SK-MEL-5 (cell line): ENCODE measurements around the gene SYNE4. TPM values are rescaled to one million over a fixed set of nuclear protein-coding genes. Genes with fewer than 3 reads are reported as not detected.
"Not testable (repeated sequence)": the region's sequence is repeated elsewhere in the genome, so short reads cannot be mapped to it uniquely, and the experiment has no call there.

Experiments
- DNase-seq: peaks from one replicate; pipeline ENCODE4 v3.0.0-alpha.2; 2016; ENCODE audit warnings: low read depth, low spot score
- in situ Hi-C: cut with HindIII; loops from 2 replicates; pipeline ENCODE4 v1.10.0; 2016; ENCODE audit warnings: low sequenced_read_pairs, high pct_unique_total_duplicates, low pct_unique_long_range_greater_than_20kb
- polyA plus RNA-seq, 2 experiments: library from polyadenylated mRNA; depleted of rRNA; stranded (reverse); fragments of >200 nt; gene quantifications; 2 replicates each; pipeline ENCODE4 v1.2.3, GENCODE V29; 2015
- total RNA-seq: library from RNA; depleted of rRNA; stranded (reverse); fragments of >200 nt; shearing (Covaris generic); gene quantifications from 2 replicates; pipeline ENCODE4 v1.2.3, GENCODE V29; 2014; rRNA removed

SYNE4 gene
- not detected in 2 replicates for total RNA-seq
- 0.94 TPM in 1 of 2 replicates, not detected in the other for polyA plus RNA-seq (2015; cell fraction: cytosol; rRNA removed)
- 1.5 and 10.3 TPM in 2 replicates for polyA plus RNA-seq (2015; cell fraction: nucleus; rRNA removed)

DNA sequence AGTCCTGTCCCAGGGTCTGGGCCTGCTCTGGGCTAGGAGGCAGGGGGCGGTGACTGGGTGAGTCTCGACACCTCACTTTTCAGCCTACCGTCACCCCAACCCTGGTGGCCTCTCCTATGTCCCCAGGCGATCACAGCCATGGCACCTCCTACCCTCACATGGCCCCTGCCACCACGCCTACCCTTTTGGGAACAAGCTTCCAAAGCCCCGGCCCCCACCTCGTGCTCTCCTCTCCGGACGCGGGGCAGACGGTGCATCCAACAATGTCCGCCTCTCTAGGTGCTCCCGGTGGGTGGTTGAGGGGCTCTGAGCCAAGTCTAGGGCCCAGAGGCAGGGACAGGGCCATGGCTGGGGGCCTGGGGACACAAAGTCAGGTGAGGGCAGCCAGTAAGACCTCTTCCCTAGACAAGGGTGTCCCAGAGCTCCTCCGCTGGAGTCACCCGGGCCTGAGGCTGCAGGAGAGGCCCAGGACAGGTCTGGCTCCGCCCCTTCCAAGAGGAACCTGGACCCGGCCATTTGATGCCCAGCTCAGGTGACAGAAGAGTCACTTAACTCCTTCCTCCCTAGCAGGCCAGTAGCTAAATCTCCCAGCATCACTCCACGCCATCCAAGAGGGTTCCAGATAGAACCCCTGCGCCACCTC, at the start of gene SYNE4:
SYNE4 (minus strand) TSS at position 478 of the 643 bp plus-strand sequence; CDS start at position 346, 132 bp downstream.
- in situ Hi-C loops = no loop called here
- DNase-seq = no peak

GRCh38 chr19:36054733-36055686, 46.4 kb upstream of the SYNE4 start, which contains the start of gene WDR62:
Gene WDR62 (plus strand): TSS chr19:36054897. CDS start chr19:36054972, 75 bp downstream.
- in situ Hi-C loops = no loop called here
- peak; percentile 89 for DNase-seq

DNA sequence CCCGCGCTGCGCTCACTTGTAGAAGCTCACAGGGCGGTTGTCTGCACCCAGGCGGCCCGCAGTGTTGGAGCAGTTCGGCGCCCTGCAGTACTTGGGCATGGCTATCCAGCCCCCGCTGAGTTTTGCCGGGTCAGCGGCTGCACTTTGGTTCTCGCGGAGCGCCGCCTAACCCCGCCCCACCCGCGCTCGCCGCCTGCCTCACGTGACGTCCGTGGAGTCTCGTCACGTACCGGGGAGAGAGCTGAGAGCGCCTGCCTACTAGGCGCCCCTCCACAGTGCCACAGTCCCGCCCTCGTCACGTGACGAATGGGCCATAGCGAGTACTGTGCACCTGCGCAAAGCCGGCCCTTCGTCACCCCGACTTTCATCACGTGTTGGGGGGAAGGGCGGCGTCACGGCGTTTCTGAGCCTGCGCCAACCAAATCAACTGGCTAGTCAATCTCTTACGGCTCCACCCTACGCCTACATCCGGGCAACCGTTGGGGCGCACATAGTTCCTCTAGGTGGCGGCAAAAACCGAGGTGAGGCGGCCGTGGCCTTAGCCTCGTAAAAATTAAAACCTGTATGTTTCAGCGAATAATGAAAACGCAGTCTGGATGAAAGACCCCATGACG, 45.6 kb upstream of the SYNE4 start, which contains the start of gene THAP8:
THAP8 (minus strand) TSS at position 167 of the 614 bp plus-strand sequence; CDS start at position 99, 68 bp downstream.
- DNase-seq = peak; percentile 98
- in situ Hi-C loops = no loop called here

GRCh38 chr19:36051637-36052036, 43.0 kb upstream of the SYNE4 start:
- in situ Hi-C loops = no loop called here
- no peak for DNase-seq

GRCh38 chr19:36051236-36051635, 42.6 kb upstream of the SYNE4 start:
- peak; percentile 22 for DNase-seq
- in situ Hi-C loops = no loop called here

GRCh38 chr19:36049080-36049698, 40.6 kb upstream of the SYNE4 start:
- DNase-seq = no peak

GRCh38 chr19:36047835-36048234, 39.2 kb upstream of the SYNE4 start:
- in situ Hi-C loops = no loop called here
- DNase-seq = no peak

More at GRCh38 chr19:36049080-36049698, 40.6 kb upstream of the SYNE4 start:
- in situ Hi-C loops = no loop called here

DNA sequence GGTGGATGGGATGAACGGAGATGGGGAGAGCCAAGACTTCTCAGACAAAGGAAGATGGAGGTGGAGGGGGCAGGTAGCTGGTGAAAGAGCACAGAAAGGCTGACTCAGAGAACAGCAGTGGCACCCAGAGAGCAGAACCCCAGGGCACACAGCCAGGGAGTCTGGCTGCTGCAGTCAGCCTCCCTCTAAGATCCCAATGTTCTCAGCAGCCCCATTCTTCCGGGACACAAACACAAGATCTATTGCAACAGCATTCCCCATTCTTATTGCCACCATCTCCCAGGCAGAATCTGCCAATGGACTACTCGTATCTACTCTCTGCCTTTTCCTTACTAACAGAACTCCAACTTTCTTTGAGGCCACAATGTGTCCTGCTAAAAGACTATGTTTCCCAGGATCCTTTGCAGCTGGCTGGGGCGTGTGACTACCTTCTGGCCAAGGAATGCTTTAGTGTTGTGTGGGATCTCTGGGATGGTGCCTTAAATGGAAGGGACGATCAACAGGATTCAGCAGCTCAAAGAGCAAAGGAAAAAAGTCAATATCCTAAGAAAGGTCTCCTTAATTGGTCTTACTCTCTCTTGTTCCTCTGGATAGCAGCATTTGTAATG, 37.9 kb upstream of the SYNE4 start:
- DNase-seq = no peak
- in situ Hi-C loops = no loop called here

DNA sequence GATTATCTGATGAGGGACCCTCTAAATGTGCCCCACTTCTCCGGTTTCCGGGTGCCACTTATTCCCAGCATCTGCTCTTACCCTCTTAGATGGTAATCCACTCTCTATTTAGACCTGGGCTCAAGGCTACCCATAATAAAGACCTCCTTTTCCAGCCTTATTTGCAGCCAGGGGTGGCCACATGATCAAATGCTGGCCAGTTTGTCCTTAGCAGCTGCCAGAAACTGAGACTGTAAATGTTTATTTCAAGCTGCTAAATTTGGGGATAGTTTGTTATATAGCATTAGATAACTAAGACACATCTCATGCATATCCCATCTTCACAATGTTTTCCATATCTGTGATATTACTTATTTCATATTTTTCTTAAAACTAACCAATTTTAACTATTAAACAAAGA, 35.3 kb upstream of the SYNE4 start:
- in situ Hi-C loops = no loop called here
- DNase-seq = no peak

GRCh38 chr19:36041831-36042230, 33.2 kb upstream of the SYNE4 start:
- no peak for DNase-seq

DNA sequence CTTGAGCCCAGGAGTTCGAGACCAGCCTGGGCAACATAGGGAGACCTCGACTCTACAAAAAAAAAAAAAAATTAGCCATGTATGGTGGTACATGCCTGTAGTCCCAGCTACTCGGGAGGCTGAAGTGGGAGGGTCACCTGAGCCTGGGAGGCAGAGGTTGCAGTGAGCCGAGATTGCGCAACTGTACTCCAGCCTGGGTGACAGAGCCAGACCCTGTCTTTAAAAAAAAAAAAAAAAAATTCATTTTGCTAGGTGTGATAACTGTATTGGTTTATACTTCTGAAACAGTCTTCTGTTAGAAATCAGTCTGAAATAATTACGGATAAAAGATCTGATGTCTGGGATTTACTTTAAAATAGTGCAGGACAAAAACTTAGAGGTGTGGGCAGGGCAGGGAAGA, 32.5 kb upstream of the SYNE4 start:
- in situ Hi-C loops, DNase-seq: not testable (repeated sequence)

More at GRCh38 chr19:36041831-36042230, 33.2 kb upstream of the SYNE4 start:
- in situ Hi-C loops = no loop called here

GRCh38 chr19:36040495-36040894, 31.9 kb upstream of the SYNE4 start:
- no peak for DNase-seq
- in situ Hi-C loops = no loop called here

GRCh38 chr19:36032251-36033104, 23.9 kb upstream of the SYNE4 start, which contains the start of gene CLIP3:
Gene CLIP3 (minus strand): TSS chr19:36032873. CDS start chr19:36032357, 516 bp downstream.
- in situ Hi-C loops = no loop called here
- DNase-seq = peak; percentile 55

DNA sequence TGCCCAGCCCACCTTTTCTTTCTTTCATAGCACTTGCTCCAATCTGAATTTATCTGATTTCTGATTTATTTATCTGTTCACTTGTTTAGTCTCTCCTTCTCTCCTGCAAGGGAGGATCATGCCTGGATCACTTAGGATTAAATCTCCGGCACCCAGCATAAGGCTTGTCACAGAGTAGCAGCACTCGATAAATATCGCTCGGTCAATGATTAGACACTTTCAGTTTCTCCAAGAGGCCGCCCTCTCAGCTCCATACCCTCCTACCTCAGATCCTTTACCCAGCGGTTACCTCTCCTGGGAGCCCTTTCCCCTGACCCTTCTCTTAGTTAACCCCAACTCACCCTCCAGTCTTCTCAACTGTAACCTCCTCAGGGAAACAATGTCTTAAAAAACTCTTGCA, 22.7 kb upstream of the SYNE4 start:
- DNase-seq = no peak
- in situ Hi-C loops = no loop called here

DNA sequence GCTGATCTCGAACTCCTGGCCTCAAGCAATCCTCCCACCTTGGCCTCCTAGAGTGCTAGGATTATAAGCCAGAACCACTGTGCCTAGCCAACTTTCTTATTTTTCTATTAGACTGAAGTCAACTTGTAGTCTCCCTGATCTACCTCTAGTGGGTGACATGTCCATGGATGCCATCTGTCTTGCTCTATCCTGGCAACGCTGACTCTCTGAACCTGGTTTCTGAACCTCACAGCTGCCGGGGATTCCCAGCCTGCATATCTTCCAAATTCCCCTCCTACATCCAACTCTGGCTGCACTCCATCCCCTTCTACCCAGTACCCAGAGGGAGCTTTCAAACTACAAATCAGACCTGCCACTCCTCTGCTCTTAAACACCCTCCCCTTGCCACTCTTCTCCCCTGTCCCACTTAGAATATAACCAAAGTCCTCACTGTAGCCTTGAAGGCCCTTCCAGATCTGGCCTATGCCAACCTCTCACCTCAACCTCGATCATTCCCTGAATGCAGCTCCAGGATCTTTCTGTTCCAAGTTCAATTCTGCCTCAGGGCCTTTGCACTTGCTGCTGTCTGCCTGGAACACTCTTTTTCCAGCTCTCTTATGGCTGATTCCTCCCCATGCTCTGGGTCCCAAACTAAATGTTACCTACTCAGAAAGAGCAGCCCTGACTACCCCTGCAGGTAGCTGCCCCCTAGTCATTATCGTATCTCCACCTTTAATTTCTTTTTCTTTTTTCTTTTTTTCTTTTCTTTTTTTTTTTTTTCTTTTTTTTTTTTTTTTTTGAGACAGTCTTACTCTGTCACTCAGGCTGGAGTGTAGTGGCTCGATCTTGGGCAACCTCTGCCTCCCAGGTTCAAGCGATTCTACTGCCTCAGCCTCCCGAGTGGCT, 21.9 kb upstream of the SYNE4 start:
- in situ Hi-C loops = no loop called here
- no peak for DNase-seq
